ENCODE results near the gene PSMC4.

DNA sequence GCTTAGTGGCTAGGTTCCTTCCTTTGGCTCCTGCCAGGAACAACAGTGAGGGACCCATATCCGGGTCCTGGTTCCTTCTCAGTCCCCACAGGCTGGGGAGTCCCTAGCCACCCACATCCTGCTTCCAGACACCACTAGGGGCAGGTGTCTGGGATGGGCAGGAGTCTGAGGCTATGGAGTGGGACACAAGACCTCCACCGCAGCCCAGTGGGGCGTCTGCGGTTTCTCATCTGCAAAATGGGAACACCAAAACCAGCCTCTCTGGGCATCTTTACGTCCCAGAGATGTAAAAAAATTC, 35.7 kb upstream of the PSMC4 start:
- no peak for TF ChIP-seq POLR2A (IDR thresholded peaks at IDR 0.05)
- TF ChIP-seq, protein P1, sequence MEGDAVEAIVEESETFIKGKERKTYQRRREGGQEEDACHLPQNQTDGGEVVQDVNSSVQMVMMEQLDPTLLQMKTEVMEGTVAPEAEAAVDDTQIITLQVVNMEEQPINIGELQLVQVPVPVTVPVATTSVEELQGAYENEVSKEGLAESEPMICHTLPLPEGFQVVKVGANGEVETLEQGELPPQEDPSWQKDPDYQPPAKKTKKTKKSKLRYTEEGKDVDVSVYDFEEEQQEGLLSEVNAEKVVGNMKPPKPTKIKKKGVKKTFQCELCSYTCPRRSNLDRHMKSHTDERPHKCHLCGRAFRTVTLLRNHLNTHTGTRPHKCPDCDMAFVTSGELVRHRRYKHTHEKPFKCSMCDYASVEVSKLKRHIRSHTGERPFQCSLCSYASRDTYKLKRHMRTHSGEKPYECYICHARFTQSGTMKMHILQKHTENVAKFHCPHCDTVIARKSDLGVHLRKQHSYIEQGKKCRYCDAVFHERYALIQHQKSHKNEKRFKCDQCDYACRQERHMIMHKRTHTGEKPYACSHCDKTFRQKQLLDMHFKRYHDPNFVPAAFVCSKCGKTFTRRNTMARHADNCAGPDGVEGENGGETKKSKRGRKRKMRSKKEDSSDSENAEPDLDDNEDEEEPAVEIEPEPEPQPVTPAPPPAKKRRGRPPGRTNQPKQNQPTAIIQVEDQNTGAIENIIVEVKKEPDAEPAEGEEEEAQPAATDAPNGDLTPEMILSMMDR (IDR thresholded peaks at IDR 0.05): no peak
